Upper lobe of right lung (tissue), 1 donor: ENCODE data around the gene GABRG3. TPM values are rescaled to one million over a fixed set of nuclear protein-coding genes. Genes with fewer than 3 reads are reported as not detected.

Experiments
- ATAC-seq: fragments of 200-7000 bp; cut with Tn5 transposase; one replicate; pipeline ENCODE4 v1.9.1; 2020; ENCODE audit warnings: mild to moderate bottlenecking, moderate library complexity
- DNase-seq: peaks from one replicate; pipeline ENCODE4 v3.0.0-alpha.2; 2020
- H3K27ac ChIP-seq: fragments of 200-600 bp; one replicate; pipeline ENCODE4 v1.8.0; 2022
- H3K27me3 ChIP-seq: fragments of 200-600 bp; one replicate; pipeline ENCODE4 v1.8.0; 2022; ENCODE audit warnings: mild to moderate bottlenecking
- H3K36me3 ChIP-seq: fragments of 200-600 bp; one replicate; pipeline ENCODE4 v1.8.0; 2022
- H3K4me1 ChIP-seq: fragments of 200-600 bp; one replicate; pipeline ENCODE4 v1.8.0; 2022
- H3K4me3 ChIP-seq: fragments of 200-600 bp; one replicate; pipeline ENCODE4 v1.8.0; 2022; ENCODE audit warnings: mild to moderate bottlenecking
- H3K9me3 ChIP-seq: fragments of 200-600 bp; one replicate; pipeline ENCODE4 v1.8.0; 2022
- CTCF ChIP-seq: fragments of 200-600 bp; IDR thresholded peaks from one replicate; pipeline ENCODE4 v1.8.0; 2022; ENCODE audit warnings: antibody characterized with exemption
- intact Hi-C: fragments of 100-400 bp; cut with DNase I; formaldehyde crosslinking; loops from one replicate; pipeline ENCODE4 v1.11.0; 2022
- total RNA-seq: library from RNA; stranded (reverse); fragmentation: NEBNext Ultra II Directional; extraction: Animal tissue kit (Norgen Biotek cat#: 25700); gene quantifications from one replicate; pipeline ENCODE4 v1.2.1, GENCODE V29; 2021
- donor health status: DM: no; HTN: yes; CAD: no; lungs with severe emphysema.

The GABRG3 gene
- total RNA-seq, 1 donor from 2014 or later, result not detected

- intact Hi-C loops, result no loop called here
- Histone ChIP-seq H3K9me3 (no peaks in the 10 kb centered on the region), H3K36me3 (no peaks in the 10 kb centered on the region), H3K27me3 (no peaks in the 10 kb centered on the region), H3K4me3 (no peak overlapping the region), H3K27ac (no peak overlapping the region), H3K4me1 (no peaks in the 10 kb centered on the region)
- no peak for DNase-seq
- no peak for ATAC-seq
- TF ChIP-seq CTCF, result no peak
These were observed 618.8 kb downstream of the GABRG3 start for GRCh38 chr15:27589782-27590181.

Other genes with a start within 250 kb of the GABRG3 start
- gene GABRB3, start 198.1 kb upstream of the GABRG3 start, total RNA-seq, result 3.2 TPM
- not detected for gene GABRA5, start 104.1 kb upstream of the GABRG3 start, total RNA-seq